NCI-H748 (cell line): ENCODE results near the gene PNLDC1.
"Not testable (repeated sequence)": the region's sequence is repeated elsewhere in the genome, so short reads cannot be mapped to it uniquely, and the experiment has no call there.

Experiments used
- DNase-seq: peaks from one replicate; lab custom pipeline; 2025; ENCODE audit not compliant: unreplicated experiment; lab: John Stamatoyannopoulos, UW

PNLDC1 gene

DNA sequence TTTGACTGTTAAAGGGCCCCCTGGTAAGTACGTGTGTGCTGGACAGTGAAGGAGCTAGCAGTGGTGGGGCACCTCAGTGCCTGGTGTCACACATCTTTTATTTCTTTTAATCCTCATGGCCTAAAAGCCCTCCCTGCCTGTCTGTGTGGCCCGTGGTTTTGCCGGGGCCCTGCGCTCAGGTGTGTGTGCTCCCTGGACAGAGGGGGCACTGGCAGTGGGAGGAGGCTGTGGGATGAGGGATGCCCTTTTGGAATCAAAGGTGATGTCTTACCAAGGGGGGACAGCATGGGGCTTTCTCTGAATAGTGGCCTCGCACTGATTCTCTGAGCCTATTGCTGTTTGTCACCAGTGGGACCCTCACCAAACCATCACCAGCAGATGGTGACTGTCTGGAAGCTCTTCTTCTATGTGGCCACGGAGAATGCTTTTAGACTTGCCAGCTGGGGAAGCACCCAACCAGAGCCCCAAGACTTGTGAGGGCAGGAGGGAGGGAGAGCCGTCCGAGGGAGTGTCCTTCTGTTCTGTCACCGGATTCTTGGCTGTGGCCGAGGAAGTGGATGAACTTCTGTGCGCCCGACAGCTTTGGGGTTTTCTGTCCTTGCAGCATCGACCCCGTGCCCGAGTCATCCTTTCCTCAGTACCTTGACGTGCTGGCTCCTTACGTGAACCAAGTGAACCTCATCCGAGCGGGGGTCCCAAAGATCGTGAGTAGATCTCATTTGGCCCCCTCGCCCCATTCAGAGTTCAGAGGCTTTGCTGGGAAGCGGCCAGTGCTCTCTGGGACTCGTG is 18.1 kb downstream of the PNLDC1 start:
- DNase-seq, result no peak

DNA sequence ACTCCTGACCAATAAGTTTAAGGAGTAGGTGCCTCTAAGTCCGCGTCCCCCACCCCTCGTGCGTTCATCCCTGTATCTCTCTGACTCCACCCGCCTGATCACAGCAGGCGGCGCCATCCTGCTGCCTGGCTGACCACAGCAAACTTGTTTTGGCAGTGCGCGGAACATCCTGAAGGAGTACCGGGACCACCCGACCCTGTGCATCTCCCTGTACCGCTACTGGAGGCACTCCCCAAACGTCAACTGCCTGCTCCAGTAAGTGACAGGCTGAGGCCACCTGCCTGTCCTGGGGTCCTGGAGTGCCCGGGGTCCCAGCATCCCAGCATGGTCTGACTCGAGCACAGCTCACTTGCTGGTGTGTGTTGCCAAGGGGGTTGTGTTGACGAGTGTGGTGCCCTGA is 19.0 kb downstream of the PNLDC1 start:
- no peak for DNase-seq

DNA sequence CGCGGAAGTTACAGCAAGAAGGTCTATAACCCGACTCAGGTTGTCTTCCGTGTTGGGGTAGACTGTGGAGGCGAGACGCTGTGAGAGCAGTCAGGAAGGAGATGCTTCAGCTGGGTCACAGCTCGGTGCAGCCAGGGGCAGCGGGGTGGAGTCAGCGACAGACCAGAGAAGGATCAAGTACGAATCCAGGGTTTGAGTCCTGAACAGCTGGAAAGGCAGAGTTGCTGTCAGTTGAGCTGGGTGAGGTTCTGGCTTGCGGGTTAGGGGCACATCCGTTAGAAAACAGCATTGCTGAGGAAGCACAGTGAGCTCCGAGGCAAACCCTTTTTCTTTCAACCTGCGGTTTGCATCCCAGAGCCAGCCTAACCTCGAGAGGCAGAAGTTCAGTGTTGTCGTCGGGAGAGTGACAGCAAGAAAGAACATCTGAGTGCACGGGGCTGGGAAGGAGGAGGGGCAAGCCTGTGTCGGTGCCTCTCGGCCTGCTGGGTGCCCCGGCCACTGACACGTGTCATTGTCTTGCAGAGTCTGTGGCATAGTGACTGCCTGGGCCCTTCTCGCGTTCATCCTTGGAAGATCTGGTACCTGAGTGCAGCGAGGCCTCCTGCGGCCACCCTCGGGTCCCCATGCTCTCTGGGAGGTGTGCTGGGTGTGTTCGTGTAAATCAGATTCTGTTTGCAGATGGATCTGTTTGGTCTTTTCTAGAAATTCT is 20.0 kb downstream of the PNLDC1 start:
- DNase-seq, result no peak

DNA sequence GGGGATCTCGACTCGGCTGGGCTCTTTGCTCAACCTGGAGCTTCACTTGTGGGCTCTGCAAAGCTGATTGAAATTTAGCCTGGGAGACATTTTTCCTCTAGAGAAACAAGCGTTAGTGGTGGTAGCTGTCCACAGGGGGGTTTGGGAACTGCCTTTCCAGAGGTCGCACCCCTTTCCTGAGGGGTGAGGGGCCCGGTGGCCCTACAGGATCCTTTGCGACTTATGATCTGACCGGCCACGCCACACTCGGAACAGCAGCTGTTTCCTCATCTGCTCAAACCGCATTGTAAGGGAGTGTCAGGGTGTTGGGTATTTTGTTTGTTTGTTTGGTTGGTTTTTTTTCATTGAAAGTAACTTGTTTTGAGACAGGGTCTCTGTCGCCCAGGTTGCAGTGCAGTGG is 21.0 kb downstream of the PNLDC1 start:
- no peak for DNase-seq

DNA sequence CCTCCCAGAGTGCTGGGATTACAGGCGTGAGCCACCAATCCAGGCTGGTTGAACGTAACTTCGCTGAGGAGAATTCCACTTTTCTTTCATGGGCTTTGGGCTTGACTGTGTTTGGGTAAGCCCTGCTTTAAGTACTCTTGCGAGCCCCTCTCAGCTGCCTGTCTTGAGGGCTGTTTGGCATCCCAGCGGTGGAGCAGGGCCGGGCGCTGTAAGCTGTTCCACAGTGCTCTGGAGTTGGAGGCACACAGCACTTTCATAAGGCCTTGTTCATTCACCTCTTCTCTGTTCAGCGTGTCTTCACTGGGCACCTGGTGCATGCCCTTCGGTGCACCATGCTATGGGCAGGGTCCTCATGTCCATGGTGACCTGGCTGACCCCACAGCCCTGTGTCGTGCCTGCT is 21.6 kb downstream of the PNLDC1 start:
- no peak for DNase-seq

DNA sequence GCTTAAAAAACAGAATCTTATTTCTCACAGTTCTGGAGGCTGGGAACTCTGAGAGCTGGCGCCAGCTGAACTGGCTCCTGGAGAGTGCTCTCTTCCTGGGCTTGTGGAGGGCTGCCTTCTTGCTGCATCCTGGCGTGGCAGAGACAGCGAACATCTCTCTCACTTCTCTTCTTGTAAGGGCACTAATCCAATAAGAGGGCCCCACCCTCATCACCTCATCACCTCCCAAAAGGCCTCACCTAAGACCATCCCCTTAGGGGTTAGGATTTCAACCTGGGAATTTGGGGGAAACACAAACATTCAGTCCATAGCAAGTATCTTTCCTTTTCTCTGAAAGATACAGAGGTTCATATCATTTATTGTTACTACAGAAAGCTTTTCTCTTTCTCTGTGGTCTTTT is 23.9 kb downstream of the PNLDC1 start:
- DNase-seq, result no peak

DNA sequence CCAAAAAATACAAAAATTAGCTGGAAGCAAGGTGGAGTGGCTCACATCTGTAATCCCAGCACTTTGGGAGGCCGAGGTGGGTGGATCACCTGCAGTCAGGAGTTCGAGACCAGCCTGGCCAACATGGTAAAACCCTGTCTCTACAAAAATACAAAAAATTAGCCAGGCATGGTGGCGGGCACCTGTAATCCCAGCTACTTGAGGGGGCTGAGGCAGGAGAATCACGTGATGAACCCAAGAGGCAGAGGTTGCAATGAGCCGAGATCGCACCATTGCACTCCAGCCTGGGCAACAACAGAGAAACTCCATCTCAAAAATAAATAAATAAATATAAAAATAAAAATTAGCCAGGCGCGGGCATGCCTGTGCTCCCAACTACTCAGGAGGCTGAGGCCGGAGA is 24.6 kb downstream of the PNLDC1 start:
- not testable (repeated sequence) for DNase-seq

DNA sequence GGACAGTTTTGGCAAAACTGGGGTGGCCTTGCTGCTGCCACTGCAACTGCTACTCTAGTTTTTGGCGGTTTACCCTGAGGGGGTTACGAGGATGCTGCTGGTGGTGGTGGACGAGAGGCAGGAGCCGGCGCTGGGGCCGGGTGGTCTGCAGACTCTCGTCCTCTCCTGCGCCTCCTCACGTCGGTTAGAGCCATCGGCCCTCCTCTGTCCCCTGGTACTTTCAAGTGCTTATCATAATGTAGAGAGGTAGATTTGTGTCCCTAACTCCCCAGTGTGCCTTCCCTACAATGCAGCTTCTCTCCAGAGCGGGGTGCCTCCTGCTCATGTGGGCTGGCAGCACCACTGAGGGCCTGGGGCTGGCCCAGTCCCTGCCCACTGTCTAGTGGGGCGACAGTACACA is 25.9 kb downstream of the PNLDC1 start:
- DNase-seq, result no peak

DNA sequence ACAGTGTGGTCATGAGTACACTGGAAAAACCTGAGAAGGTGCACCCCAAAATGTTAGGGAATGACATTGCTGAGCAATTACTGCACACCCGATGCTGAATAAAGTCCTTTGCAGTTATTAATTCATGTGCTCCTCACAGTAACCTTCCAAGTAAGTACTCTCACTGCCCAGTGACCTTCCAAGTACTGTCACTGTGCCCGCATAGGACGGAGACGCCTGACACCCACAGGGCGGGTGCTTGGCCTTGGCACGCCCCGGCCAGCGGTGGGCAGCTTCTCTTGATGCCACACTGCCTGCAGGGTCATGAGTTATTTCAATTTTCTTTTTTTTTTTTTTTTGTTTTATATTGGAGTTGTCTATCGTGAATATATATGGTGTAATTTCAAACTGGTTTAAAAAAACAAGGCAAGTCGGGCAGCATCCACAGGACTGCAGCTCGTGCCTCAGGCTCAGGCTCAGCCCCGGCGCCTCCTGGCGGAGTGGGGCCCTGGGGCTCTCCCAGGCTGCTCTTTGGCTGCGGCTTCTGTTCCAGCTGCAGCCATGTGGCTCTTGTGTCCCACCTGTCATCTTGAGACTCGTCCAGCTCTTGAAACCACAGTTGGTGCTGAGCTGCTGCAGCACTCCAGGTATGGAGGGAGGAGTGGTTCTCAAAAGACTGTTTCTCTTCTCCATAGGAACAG is 27.0 kb downstream of the PNLDC1 start:
- no peak for DNase-seq

DNA sequence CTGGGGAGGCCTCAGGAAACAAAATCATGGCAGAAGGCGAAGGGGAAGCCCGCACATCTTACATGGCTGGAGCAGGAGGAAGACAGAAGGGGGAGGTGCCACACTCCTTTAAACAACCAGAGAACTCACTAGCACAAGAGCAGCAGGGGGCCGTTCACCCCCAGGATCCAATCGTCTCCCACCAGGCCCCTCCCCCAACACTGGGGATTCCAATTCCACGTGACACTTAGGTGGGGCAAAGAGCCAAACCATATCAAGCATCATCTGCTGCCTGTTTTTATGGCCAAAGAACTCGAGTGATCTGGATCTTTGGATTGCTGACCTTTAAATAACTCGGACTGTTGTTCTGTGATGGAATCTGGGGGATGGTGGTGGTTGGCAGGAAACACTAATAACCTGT is 28.0 kb downstream of the PNLDC1 start:
- DNase-seq, result no peak

DNA sequence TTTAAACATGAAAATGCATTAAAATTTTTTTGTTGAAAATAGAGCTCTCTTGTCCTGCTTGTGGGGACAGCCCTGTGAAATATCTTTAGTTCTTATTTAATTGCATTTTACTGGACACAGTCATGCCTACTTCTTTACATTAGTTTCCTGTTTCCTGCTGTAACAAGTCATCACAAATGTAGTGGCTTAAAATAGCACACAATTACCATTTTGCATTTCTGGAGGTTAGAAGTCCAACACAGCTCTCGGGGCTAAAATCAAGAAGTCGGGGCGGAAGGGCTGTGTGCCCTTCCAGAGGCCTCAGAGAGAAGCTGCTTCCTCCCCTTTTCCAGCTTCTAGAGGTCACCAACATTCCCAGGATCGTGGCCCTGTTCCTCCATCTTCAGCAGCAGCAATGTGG is 29.4 kb downstream of the PNLDC1 start:
- DNase-seq, result no peak

DNA sequence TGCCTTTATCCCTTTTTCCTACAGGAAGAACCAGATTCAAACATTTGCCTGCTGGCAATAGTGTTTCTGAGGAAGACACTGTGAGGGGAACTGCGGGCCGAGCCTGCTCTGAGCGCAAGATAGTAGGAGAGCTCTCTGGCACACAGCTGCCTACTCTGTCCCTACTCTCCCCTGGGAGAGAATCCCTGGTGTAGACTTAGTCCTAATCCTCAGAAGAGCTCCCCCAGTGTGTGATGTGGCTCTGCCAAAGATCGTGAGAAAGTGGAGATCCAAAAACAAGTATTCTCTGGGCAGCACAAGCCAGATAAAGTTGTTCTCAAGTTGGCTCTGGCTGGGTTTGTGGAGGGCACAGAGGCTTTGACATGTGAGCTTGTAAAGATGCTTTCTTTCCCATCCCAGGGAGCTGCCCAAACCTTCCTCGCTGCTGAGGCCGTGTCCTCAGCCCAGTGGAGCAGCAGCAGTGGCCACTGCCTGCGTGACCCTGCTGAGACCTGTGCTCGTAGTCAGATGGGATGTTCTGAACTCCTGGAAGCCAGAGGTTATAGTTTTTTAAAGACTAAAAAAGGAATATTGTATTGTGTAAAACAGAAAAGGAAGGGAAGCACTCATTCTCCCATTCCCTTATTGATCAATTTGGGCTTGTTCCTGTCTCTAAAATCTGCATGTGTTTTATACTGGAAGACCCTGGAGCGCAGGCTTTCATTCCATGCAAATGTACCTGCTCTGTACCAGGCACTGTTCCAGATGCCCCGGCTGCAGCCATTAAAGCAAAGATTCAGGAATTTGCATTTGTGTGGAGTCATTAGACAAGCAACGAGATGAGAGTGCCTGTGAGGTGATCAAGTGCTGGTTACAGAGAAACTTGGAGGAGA is 30.7 kb downstream of the PNLDC1 start:
- DNase-seq, result no peak

DNA sequence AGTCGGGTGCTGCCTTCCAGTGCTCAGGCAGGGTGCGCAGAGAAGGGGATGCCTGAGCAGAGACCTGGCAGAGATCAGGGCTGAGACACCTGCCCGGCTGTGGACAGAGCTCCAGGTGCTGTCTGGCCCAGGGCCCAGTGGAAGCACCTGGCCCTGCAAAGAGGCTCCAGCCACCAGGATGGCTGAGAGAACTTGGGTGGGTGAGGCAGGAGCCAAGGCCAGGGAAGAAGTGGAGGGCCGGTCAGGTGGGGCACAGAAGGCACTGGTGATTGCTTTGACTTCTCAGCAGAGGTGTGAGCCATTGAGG is 31.2 kb downstream of the PNLDC1 start:
- DNase-seq, result no peak

DNA sequence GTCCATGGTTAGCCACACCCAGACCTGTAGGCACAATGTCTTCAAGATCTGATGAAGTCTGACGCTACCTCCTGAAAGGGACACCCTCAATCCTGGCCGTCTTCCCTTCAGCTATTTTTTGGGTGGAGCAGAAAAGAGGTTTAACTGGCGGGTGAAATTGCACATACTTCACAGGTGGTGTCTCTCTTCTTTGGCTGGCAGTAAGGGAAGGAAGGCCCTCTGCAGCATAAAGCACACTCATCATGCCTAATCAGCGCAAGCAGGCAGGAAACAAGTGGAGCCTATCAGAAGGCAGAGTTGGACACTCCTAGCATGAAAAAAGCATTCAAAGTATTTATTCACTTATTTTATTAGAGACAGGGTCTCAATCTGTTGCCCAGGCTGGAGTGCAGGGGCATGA is 32.9 kb downstream of the PNLDC1 start:
- no peak for DNase-seq

DNA sequence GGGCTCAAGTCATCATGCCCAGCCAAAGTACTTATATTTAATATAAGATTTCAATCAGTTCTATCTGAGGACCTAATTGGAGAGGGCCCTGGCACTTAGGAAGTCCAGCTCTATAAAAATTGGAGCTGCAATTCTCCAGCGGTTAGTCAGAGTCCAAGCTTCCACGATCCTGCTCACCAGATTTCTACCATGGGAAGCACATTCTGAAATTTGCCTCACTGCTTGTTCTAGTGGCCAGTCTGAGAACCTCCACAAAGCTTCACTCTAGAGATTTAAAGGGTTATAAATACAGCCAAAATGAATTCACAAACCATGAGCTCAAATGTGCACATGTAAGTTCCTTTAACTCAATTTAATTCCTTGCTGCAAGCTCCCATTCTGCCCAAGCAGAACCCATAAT is 33.5 kb downstream of the PNLDC1 start:
- DNase-seq, result no peak

DNA sequence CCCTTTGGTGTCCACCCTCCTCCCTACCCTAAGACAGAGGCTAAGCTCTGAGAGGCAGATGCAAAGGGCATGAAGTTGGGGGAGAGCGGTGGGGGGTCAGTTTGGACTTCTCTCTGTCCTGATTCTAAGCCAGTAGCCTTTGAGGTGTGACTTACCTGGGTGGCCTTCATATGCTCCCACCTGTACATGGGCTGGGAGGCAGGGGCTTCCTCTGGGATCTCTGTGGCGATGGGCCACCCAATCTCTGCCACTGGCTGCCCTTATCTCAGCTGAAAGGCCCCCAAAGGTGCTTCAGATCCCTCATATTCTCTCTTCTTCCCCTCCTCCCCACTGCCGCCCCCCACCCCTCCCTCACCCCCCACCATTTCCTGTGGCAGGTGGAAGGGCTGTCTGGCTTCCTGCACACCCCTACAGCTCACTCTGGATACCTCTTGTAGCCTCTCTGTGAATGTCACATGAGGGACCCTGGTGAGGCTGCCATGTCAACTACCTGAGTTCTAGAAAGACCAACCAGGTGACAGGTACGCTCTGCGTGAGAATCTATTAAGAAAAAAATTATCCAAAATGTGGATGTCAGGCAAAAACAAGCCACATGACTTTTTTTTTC is 34.0 kb downstream of the PNLDC1 start:
- no peak for DNase-seq

DNA sequence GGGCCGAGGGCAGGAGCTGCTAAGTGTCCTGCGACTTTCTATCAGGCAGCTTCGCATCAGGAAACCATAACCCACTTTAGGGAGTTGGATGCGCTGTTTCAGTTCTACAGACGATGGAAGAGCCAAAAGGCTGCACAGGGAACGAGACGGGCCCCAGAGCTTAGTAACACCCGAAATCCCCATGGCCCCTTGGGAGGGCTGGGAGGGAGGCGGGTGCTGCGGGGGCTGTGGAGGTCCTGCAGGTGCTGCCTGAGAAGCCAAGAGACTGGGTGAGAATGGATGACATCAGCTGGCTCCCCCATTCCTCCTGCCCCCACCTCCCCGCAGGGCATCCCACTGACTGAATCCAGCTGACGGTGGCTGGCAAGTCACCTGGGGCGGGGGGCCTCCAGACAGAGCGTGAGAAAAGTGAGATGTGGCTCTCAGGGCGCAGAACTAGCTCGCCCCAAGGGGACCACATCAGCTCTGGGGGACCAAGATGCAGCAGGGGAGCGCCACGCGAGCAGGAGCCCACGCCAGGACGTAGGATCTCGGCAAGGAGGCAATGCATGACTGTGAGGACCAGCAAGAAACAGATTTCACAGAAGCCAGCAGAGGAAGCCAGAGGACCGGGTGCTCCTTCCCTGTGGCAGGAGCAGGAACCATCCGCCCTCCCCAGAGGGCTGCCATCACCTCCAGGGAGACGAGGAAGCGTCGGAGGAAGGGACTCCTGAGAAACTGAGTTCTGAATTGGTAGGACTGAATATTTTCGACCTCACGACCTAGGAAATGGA is 36.8 kb downstream of the PNLDC1 start:
- DNase-seq, result no peak

DNA sequence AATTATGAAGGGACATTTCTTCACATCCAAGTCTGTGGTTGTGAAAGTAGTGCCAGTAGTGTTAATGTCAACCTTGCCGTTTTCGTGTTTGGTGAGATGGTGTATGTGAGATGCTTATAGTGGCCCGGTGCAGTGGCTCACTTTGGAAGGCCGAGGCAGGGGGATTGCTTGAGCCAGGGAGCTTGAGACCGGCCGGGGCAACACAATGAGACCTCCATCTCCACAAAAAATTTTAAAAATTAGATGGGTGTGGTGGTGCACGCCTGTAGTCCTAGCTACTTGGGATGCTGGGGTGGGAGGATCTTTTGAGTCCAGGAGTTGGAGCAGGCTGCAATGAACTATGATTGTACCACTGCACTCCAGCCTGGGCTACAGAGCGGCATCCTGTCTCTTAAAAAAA is 37.4 kb downstream of the PNLDC1 start:
- no peak for DNase-seq

DNA sequence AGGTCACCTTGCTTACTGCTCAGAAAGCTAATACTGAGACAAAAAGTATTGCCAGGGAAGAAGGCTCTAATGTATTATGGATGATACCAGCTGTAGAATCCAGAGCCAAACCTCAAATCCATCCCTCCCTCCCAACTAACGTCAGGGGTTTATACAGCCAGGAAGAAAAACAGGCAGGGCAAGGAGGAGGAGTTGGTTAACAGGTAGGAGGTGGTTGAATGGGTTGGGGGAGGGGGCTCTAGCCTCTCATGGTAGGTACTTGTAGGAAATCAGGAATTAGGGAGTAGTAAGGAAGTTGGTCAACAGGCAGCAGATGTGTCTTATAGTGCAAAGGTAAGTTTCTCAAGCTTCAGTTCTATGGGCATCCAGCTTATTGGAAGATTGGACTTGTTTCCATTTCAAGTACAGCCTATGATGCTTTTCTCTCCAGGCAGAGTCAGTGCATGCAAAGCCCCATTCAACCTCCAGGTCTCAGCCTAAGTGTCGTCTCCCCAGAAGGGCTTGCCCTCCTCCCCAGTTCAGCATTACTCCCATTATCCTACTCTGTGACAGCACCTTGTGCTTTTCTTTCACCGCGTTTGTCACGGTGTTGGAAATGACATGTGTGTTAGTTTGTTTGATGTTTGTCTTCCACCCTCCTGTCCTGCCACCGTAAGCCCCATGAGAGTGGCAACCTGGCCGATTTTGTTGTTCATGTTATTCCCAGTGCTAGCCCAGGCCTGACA is 38.1 kb downstream of the PNLDC1 start:
- no peak for DNase-seq

DNA sequence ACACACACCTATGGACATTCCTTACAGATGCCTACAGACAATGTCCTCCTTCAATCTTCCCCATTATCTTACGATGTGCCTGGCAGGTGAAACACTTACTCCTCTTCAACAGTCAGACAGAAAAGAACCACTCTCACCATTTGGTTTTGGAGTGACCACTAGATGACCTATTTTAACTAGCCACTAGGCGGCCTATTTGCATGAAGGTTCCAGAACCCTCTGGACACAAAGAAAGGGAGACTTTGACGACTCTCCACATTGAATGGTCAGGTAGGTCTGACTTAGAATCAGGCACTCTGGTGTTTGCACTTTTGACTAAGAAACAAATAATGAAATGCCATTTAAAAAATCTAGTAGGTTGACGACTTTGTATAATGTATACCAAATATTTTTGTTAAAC is 42.0 kb downstream of the PNLDC1 start:
- peak; percentile 3 for DNase-seq
